GM12873 (cell line): ENCODE data around the gene TOR1A.

ENCODE experiments used
- TF ChIP-seq, protein P1 (sequence below): IDR thresholded peaks from 2 replicates; pipeline ENCODE4 v1.5.1; 2012; ENCODE audit warnings: low read depth, mild to moderate bottlenecking, moderate library complexity, low read length, control low read depth; ENCODE audit not compliant: insufficient read depth; ENCODE audit errors: missing control alignments

The TOR1A gene

GRCh38 chr9:129858167-129858962 is 34.4 kb upstream of the TOR1A start:
- TF ChIP-seq, protein P1, sequence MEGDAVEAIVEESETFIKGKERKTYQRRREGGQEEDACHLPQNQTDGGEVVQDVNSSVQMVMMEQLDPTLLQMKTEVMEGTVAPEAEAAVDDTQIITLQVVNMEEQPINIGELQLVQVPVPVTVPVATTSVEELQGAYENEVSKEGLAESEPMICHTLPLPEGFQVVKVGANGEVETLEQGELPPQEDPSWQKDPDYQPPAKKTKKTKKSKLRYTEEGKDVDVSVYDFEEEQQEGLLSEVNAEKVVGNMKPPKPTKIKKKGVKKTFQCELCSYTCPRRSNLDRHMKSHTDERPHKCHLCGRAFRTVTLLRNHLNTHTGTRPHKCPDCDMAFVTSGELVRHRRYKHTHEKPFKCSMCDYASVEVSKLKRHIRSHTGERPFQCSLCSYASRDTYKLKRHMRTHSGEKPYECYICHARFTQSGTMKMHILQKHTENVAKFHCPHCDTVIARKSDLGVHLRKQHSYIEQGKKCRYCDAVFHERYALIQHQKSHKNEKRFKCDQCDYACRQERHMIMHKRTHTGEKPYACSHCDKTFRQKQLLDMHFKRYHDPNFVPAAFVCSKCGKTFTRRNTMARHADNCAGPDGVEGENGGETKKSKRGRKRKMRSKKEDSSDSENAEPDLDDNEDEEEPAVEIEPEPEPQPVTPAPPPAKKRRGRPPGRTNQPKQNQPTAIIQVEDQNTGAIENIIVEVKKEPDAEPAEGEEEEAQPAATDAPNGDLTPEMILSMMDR: no peak

DNA sequence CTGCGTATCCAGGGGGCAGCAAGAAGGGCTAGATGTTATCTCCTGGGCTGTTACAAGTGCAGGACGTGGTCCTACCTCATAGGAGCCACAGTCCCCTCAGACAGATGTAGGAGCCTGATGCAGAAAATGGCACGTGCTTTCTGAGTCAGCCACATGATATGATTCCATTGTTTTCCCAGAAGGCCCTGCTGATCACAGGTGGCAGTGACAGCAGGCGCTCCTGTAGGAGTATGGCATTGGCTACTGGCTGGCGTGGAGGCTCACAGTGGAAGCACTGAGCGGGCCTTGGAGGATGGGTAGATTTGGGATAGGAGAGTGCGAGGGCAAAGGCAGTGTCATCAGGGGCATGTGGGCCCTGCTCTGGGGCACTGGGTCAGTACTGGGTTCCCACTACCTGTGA is 33.3 kb upstream of the TOR1A start:
- TF ChIP-seq, protein P1: no peak

DNA sequence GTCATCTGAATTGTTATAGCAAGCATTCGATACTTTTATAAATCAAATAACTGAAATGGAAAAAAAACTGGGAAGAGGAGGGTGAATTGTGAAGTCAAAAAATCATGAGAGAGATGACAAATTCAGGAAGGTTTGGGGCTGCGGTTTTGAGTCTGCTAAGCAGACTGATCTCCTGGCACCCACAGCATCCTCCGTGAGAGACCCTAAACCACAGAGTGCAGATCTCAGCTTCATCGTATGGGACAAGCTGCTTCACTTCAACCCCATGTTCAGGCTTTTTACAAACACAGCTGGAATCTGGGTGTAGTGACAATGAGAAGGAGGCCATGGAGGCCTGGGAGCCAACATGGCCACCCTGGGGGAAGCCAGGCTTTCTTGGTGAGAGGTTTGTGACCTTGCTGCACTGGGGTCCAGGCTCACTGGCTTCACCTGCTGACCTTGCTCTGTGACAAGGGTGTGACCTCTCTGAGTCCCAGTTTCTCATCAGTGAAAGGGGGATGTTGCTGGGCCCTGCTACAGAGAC is 30.7 kb upstream of the TOR1A start:
- TF ChIP-seq, protein P1: no peak

- TF ChIP-seq, protein P1: no peak
These were observed 29.7 kb upstream of the TOR1A start for GRCh38 chr9:129853614-129854013.

GRCh38 chr9:129852579-129852978 is 28.6 kb upstream of the TOR1A start:
- TF ChIP-seq, protein P1: no peak

DNA sequence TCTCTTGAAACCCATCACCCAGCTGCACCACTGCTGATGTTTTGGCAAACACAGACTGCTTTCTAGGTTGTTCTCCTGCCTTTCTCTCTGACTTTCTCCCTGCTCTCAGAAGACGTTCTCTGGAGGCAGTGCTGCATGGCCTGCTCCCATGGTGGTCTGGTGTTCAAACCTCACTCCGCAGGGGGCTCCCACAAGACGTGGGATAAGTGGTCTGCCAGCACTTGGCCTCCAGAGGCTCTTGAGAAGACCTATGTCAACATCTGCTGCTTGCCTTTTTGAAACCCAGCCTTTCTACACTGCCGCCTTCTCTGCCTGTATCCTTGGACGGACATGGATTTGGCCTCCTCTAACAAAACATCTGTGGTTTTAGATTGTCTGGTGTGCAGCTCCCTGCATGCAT is 27.9 kb upstream of the TOR1A start:
- TF ChIP-seq, protein P1: no peak

DNA sequence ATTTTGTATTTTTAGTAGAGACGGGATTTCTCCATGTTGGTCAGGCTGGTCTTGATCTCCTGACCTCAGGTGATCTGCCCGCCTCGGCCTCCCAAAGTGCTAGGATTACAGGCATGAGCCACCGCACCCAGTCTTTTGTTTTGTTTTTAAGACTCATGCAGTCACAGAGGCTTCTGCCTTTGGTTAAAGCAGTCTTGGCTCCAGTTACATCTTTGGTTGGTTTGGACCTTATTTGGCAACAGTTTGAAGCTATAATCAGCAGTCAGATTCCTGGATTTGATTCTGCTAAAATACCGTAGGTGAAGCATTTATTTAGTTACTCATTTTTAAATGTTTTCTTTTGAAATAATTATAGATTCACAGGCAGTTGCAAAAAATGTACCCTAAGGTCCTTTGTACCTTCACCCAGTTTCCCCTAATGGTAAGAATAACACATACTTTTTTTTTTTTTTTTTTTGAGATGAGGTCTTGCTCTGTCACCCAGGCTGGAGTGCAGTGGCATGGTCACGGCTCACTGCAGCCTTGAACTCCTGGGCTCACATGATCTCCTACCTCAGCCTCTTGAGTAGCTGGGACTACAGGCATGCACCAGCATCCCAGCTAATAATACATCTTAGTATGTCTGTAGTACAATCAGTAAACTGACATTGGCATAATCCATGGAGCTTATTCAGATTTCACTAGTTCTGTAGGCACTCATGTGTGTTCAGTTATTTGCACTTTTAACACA is 27.1 kb upstream of the TOR1A start:
- TF ChIP-seq, protein P1: no peak
